HFF-Myc (cell line): ENCODE measurements around the gene LMO3.

Experiments used
- DNase-seq: peaks from one replicate; pipeline ENCODE4 v3.0.0-alpha.2; 2011; ENCODE audit warnings: low read depth; ENCODE audit errors: extremely low read depth
- H3K4me3 ChIP-seq: replicated peaks from 2 replicates; pipeline ENCODE4 v1.5.1; 2011; ENCODE audit warnings: low read depth, mild to moderate bottlenecking, control low read depth, low read length
- TF ChIP-seq, protein P1 (sequence below): IDR thresholded peaks from 2 replicates; pipeline ENCODE4 v1.5.1; 2012; ENCODE audit warnings: mild to moderate bottlenecking, low read depth, low read length, control low read depth; ENCODE audit errors: missing control alignments

LMO3 gene

DNA sequence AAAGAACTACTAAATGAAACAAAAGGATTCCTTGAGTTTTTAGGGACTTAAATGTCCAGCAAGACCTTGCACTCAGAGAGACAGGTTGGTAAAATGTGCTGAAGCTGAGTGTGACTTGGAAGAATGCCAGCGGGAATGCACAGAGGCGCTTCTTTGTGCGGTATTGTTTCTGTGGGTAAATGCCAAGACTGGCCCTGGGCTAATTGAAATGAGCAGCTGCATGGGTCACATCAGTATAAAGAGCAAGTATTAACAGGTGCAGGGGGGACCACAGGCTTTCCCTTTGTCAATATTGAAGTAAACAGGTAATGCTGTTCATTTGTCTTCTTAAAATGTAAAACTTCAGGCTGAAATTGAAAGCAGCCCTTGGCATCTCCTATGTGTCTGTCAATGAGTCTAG lies 74.3 kb downstream of the LMO3 start:
- TF ChIP-seq, protein P1, sequence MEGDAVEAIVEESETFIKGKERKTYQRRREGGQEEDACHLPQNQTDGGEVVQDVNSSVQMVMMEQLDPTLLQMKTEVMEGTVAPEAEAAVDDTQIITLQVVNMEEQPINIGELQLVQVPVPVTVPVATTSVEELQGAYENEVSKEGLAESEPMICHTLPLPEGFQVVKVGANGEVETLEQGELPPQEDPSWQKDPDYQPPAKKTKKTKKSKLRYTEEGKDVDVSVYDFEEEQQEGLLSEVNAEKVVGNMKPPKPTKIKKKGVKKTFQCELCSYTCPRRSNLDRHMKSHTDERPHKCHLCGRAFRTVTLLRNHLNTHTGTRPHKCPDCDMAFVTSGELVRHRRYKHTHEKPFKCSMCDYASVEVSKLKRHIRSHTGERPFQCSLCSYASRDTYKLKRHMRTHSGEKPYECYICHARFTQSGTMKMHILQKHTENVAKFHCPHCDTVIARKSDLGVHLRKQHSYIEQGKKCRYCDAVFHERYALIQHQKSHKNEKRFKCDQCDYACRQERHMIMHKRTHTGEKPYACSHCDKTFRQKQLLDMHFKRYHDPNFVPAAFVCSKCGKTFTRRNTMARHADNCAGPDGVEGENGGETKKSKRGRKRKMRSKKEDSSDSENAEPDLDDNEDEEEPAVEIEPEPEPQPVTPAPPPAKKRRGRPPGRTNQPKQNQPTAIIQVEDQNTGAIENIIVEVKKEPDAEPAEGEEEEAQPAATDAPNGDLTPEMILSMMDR, result no peak
- DNase-seq, result no peak
- H3K4me3 ChIP-seq, result no peak overlapping the region

DNA sequence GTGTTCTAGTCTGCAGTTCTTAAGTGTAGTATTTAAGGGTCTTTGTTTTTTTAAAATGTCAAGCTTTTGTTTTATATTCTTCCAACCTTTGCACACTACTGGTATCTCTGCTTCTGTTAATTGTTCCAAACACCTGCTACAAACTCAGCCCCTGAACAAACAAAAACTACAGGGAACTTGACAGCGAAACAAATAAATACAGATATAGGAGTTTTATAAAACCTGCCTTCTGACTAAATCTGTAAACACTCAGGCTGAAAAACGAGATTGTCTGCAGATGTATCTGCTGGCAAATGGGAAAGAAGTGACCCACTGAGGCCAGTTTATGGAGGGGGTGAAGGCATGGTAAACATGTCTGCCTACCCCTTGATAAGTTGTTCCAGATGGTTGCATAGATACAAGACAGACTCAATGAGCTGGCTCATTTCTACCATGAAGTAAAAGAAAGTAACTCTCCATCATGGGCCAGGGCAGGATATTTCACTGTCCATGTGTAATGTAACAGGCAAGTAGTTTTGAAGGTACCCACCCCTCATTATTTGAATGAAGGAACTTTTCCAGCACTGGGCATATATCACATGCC lies 75.6 kb downstream of the LMO3 start:
- H3K4me3 ChIP-seq, result no peak overlapping the region
- TF ChIP-seq, protein P1, result no peak
- DNase-seq, result no peak

DNA sequence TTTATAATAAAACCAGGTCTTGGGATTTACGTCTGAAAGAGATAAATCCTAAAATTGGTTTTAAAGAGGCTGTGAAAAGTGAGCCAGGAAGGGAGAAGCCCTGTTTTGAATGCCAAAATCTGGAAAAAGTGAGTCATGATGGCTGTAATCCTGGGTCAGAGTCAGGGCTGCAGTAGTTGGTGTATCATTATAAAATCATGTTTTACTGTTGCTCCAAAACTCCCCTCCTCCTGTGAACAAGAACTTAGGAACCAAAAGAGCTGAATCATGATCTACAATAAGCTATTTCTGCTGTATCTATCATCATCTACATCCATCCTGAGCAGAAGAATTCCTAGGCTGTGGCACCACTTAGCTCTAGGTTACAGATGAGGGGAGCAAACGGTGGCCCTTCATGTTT lies 79.3 kb downstream of the LMO3 start:
- no peak overlapping the region for H3K4me3 ChIP-seq
- DNase-seq, result peak; percentile 51
- TF ChIP-seq, protein P1, result no peak

DNA sequence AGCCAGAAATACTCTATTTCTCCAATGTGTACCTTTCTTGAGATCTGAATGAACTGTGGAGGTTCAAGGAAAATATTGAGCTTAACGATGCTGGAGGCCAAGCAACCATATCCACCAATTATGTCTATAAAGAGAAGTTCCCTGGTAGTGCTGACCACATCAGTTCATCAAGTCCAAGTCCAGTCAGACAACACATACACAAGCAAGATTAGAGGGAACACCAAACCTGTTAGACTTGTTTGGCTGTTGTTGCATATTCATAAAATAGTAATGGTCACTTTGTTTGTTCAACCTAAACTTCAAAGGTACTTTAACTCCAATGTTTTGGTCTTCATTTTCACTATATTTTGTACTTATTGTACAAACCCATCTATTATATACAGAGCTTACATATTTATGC lies 81.6 kb downstream of the LMO3 start:
- DNase-seq, result no peak
- H3K4me3 ChIP-seq, result no peak overlapping the region
- TF ChIP-seq, protein P1, result no peak

DNA sequence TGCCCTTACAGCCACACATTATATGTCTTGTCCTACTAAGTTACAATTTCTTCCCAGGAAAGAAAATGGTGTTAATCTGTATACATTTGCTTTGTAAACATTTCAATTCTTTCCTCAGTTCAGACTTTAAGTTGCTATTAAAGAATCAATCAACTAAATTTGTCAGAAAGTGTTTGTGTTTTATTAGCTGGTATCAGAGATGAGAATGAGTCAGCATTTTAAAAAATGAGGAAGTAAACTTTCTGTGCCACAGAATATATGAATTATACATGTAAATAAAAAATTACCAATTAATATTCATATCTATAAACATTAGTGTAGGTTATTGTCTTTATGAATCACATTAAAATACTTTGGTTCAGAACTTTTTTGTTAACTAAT lies 82.0 kb downstream of the LMO3 start:
- TF ChIP-seq, protein P1, result no peak
- H3K4me3 ChIP-seq, result no peak overlapping the region
- no peak for DNase-seq

DNA sequence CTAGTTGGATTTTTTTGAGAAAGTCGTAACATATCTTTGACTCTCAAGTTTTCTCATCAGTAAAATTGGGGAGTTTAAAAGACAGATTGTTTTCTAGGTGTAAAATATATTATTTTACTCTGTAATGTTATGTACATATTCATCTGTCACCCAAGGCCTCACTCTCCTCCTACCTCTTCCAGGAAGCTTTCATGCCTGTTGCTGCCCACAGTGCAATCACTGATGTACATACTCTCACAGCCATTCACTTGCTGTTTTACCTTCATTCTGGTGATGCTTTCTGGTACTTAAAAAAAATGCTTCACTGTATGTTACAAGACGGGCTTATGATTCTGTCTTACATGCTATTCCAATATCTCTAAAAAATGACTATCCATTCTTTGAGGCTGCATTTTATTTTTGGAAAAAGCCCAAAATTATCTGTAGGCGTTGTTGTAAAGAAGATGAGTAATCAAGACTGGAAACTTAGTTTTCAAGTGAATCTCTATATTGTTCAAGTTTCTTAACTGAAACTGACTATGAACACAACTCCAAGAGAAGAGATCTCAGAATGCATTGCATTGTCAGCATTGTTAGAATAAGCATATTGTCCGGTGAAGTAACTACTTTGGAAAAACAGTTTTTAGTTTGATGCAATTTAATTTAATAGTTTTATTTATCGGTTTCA lies 82.5 kb downstream of the LMO3 start:
- DNase-seq, result no peak
- TF ChIP-seq, protein P1, result no peak
- no peak overlapping the region for H3K4me3 ChIP-seq
